Hepatocyte (in vitro differentiated cells): ENCODE measurements around the gene ACAN. TPM values are rescaled to one million over a fixed set of nuclear protein-coding genes. Genes with fewer than 3 reads are reported as not detected.

Experiments used
- DNase-seq: peaks from one replicate; pipeline ENCODE4 v3.0.0-alpha.2; 2016; ENCODE audit warnings: low spot score
- H2AFZ ChIP-seq: fragments of 200-600 bp; sonication (generic); 2 replicates; pipeline ENCODE4 v1.6.0; 2016; ENCODE audit warnings: antibody characterized with exemption, mild to moderate bottlenecking
- H3K27ac ChIP-seq: fragments of 200-600 bp; sonication (generic); 2 replicates; pipeline ENCODE4 v1.5.1; 2016; ENCODE audit warnings: mild to moderate bottlenecking
- H3K27me3 ChIP-seq: fragments of 200-600 bp; sonication (generic); 2 replicates; pipeline ENCODE4 v1.6.1; 2016
- H3K36me3 ChIP-seq: fragments of 200-600 bp; sonication (generic); replicated peaks from 2 replicates; pipeline ENCODE4 v1.5.1; 2016; ENCODE audit warnings: low read depth; ENCODE audit not compliant: insufficient read depth
- H3K4me1 ChIP-seq: fragments of 200-600 bp; sonication (generic); 2 replicates; pipeline ENCODE4 v1.5.1; 2016; ENCODE audit warnings: mild to moderate bottlenecking, moderate library complexity; ENCODE audit not compliant: insufficient read depth
- H3K4me2 ChIP-seq: fragments of 200-600 bp; sonication (generic); 2 replicates; pipeline ENCODE4 v1.6.0; 2016
- H3K4me3 ChIP-seq: fragments of 200-600 bp; sonication (generic); 2 replicates; pipeline ENCODE4 v1.5.1; 2016; ENCODE audit warnings: mild to moderate bottlenecking
- H3K79me2 ChIP-seq: fragments of 200-600 bp; sonication (generic); 2 replicates; pipeline ENCODE4 v1.6.0; 2017; ENCODE audit warnings: mild to moderate bottlenecking
- H3K9me2 ChIP-seq: fragments of 200-600 bp; sonication (generic); replicated peaks from 2 replicates; pipeline ENCODE4 v1.6.0; 2017; ENCODE audit warnings: mild to moderate bottlenecking; ENCODE audit not compliant: insufficient read depth
- H3K9me3 ChIP-seq: fragments of 200-600 bp; sonication (generic); 2 replicates; pipeline ENCODE4 v1.5.1; 2016; ENCODE audit warnings: low read depth, mild to moderate bottlenecking
- H4K20me1 ChIP-seq: fragments of 200-600 bp; sonication (generic); 2 replicates; pipeline ENCODE4 v1.6.0; 2016; ENCODE audit warnings: mild to moderate bottlenecking; ENCODE audit not compliant: insufficient read depth, poor library complexity, severe bottlenecking
- EZH2 ChIP-seq: fragments of 200-600 bp; sonication (generic); IDR thresholded peaks from 2 replicates; pipeline ENCODE4 v1.6.1; 2016; ENCODE audit warnings: antibody characterized with exemption, mild to moderate bottlenecking, borderline replicate concordance
- EZH2phosphoT487 ChIP-seq: fragments of 200-600 bp; sonication (generic); IDR thresholded peaks from one replicate; pipeline ENCODE4 v1.6.1; 2018; ENCODE audit warnings: antibody characterized with exemption, mild to moderate bottlenecking, low read depth, moderate library complexity; ENCODE audit not compliant: unreplicated experiment, severe bottlenecking
- WGBS: methylation state at CpG from one replicate; pipeline ENCODE4 v1.1.6; 2016; ENCODE audit warnings: low lambda C conversion rate; ENCODE audit errors: missing lambda C conversion rate; 5-methylcytosine and 5-hydroxymethylcytosine counted together
- polyA plus RNA-seq: library from polyadenylated mRNA; unstranded; fragments of >200 nt; fragmentation: Nextera tagmentation; extraction: Ambion mirVana; gene quantifications from 2 replicates; pipeline ENCODE4 v1.2.1, GENCODE V29; 2016
- total RNA-seq: library from RNA; depleted of rRNA; stranded (reverse); fragments of >200 nt; gene quantifications from 2 replicates; pipeline ENCODE4 v1.2.3, GENCODE V29; 2014
- TF ChIP-seq, protein P1 (sequence below): fragments of 200-600 bp; sonication (generic); IDR thresholded peaks from 2 replicates; pipeline ENCODE4 v1.5.1; 2016; ENCODE audit warnings: antibody characterized with exemption, mild to moderate bottlenecking; ENCODE audit not compliant: poor library complexity

ACAN gene
- total and polyA plus RNA-seq, 2 experiments from 2014 or later, result 0.20 to 0.34 TPM

DNA sequence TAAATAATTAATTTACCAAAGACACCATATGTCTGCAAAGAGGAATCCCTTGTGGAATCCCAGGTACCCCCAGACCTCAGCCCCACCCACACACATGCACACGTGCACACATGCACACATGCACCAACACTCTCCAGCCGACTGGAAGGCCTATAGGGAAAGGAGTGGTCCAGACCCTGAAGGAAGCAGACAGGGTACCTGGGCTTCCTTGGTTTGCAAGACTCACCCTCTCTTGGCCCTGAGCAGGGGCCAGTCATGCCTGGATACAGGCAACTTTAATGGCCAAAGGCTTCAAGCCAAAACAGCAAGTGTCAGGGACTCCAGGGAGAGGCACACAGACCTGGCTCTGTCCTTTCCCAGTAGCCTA, 101.0 kb downstream of the ACAN start:
- Histone ChIP-seq H3K4me3 (no peak overlapping the region), H4K20me1 (no peaks in the 10 kb centered on the region)
- TF ChIP-seq, protein P1, sequence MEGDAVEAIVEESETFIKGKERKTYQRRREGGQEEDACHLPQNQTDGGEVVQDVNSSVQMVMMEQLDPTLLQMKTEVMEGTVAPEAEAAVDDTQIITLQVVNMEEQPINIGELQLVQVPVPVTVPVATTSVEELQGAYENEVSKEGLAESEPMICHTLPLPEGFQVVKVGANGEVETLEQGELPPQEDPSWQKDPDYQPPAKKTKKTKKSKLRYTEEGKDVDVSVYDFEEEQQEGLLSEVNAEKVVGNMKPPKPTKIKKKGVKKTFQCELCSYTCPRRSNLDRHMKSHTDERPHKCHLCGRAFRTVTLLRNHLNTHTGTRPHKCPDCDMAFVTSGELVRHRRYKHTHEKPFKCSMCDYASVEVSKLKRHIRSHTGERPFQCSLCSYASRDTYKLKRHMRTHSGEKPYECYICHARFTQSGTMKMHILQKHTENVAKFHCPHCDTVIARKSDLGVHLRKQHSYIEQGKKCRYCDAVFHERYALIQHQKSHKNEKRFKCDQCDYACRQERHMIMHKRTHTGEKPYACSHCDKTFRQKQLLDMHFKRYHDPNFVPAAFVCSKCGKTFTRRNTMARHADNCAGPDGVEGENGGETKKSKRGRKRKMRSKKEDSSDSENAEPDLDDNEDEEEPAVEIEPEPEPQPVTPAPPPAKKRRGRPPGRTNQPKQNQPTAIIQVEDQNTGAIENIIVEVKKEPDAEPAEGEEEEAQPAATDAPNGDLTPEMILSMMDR, result no peak
- TF ChIP-seq EZH2phosphoT487, result no peak
- TF ChIP-seq EZH2, result no peak

DNA sequence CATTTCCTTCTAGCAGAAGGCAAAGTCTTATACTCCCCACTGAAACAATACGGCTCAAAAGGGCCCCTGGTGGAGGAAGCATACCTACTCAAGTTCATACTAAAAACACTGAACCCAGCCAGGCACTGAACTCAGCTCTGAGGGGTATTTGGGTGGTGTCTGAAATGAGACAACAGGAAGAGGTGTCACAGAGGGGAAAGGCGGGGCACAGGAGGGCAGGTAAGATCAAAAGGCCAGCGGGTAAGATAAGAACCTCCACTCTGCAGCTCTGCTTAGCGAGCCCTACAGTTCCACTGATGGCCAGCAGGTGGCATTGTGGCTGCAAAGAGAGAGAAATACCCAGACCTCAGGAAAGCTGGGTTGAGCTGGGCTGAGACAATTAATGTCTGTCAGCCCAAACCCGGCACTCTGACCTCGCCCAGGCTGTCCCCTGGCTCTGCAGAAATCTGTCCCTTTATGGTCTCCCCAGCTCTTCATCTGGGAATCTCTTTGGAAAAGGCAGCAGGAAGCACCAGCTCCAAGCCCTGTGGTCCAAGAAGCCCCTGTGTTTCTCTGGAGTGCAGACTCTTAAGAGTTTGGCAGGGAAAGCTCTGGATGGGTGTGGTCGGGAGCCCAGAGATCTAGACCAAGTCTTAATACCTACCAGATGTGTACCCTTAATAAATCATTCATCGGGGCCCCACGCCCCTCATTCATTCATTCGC, 101.5 kb downstream of the ACAN start:
- Histone ChIP-seq H3K4me2 (peak overlapping the region; percentile 35), H3K9me2 (no peaks in the 10 kb centered on the region), H3K27me3 (no peaks in the 10 kb centered on the region), H4K20me1 (peaks cover 1% of the 10 kb centered on the region), H3K9me3 (no peaks in the 10 kb centered on the region), H3K4me3 (no peak overlapping the region), H2AFZ (no peak overlapping the region), H3K4me1 (no peaks in the 10 kb centered on the region), H3K79me2 (peaks cover 19% of the 10 kb centered on the region), H3K27ac (peak overlapping the region; percentile 31), H3K36me3 (no peaks in the 10 kb centered on the region)
- WGBS, result 25% methylated on average over 10 of the region's 10 CpGs
- DNase-seq, result peak; percentile 90
- TF ChIP-seq, protein P1, result peak; percentile 97
- TF ChIP-seq EZH2, result no peak
- no peak for TF ChIP-seq EZH2phosphoT487

More for the DNA sequence above, 101.0 kb downstream of the ACAN start:
- no peak for DNase-seq
- Histone ChIP-seq H3K79me2 (peaks cover 14% of the 10 kb centered on the region), H3K27me3 (no peaks in the 10 kb centered on the region), H3K36me3 (no peaks in the 10 kb centered on the region), H3K27ac (no peak overlapping the region), H3K9me2 (no peaks in the 10 kb centered on the region), H3K9me3 (no peaks in the 10 kb centered on the region), H3K4me1 (no peaks in the 10 kb centered on the region), H2AFZ (no peak overlapping the region), H3K4me2 (no peak overlapping the region)
- 88% methylated on average over 2 of the region's 2 CpGs for WGBS

DNA sequence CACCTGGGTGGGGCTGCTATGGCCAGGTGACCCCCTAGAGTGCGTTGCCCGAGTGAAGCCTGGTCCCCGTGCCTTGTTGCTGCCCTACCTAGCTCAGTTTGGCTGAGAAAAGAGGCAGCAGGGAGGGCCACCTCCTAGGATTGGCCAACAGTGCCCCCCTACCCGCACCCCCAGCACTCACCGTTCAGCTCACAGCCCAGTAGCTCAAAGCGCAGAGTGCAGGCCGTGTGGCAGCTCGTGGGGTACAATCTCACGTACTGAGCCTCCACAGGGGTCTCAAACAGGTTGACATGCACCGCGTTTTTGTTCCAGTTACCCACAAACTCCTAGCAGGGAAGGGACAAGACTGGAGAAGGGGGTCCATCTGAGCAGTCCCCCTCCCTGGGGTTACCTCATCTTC, 102.3 kb downstream of the ACAN start:
- 89% methylated on average over 11 of the region's 11 CpGs for WGBS
- H3K36me3 ChIP-seq, result no peaks in the 10 kb centered on the region
- peaks cover 27% of the 10 kb centered on the region for H3K79me2 ChIP-seq

More for the DNA sequence above, 102.3 kb downstream of the ACAN start:
- Histone ChIP-seq H4K20me1 (peaks cover 2% of the 10 kb centered on the region), H3K9me3 (no peaks in the 10 kb centered on the region), H3K27ac (peak overlapping the region; percentile 35), H3K27me3 (no peaks in the 10 kb centered on the region), H3K9me2 (no peaks in the 10 kb centered on the region), H3K4me3 (no peak overlapping the region), H2AFZ (no peak overlapping the region), H3K4me2 (no peak overlapping the region), H3K4me1 (peaks cover 7% of the 10 kb centered on the region)
- DNase-seq, result no peak
- TF ChIP-seq, protein P1, result no peak
- no peak for TF ChIP-seq EZH2
- no peak for TF ChIP-seq EZH2phosphoT487
